Common myeloid progenitor, CD34-positive (primary cell): ENCODE results near the gene NSRP1.

Experiments
- CTCF ChIA-PET: fragments of 350-600 bp; sonication (Branson Sonifier 250); formaldehyde crosslinking; loops from one replicate; lab custom pipeline; 2021; ENCODE audit warnings: antibody characterized with exemption; lab: Charles Lee
- POLR2A ChIA-PET: fragments of 350-600 bp; sonication (Branson Sonifier 250); formaldehyde crosslinking; loops from one replicate; lab custom pipeline; 2021; ENCODE audit warnings: antibody characterized with exemption; lab: Charles Lee
- DNase-seq, 3 donors: peaks; one replicate each; pipeline versions ENCODE4 v3.0.0 to v3.0.0-alpha.2; 2013
- H3K27ac ChIP-seq, 2 experiments: 1 replicate in 1 of 2; 2 replicates in 1 of 2; pipeline ENCODE4 v1.7.0; 2013; ENCODE audit warnings: inconsistent platforms in 2 of 2, low read length in 2 of 2, mild to moderate bottlenecking in 2 of 2, low read depth in 1 of 2, moderate library complexity in 1 of 2; ENCODE audit not compliant: severe bottlenecking in 2 of 2, insufficient read depth in 1 of 2, poor library complexity in 1 of 2
- H3K27me3 ChIP-seq, 5 experiments: replicated peaks in 2 of 5; 1 replicate in 3 of 5; 2 replicates in 2 of 5; pipeline versions ENCODE4 v1.6.1 to v1.7.0; 2013; ENCODE audit warnings: low read length in 4 of 5, mild to moderate bottlenecking in 2 of 5, moderate library complexity in 2 of 5, inconsistent platforms in 1 of 5; ENCODE audit not compliant: insufficient read depth in 5 of 5, control insufficient read depth in 4 of 5
- H3K36me3 ChIP-seq, 4 experiments: 1 replicate in 2 of 4; 2 replicates in 2 of 4; pipeline versions ENCODE4 v1.6.1 to v1.7.0; 2013; ENCODE audit warnings: low read length in 3 of 4, control low read depth in 1 of 4, mild to moderate bottlenecking in 1 of 4; ENCODE audit not compliant: control insufficient read depth in 4 of 4, insufficient read depth in 4 of 4
- H3K4me1 ChIP-seq, 4 experiments: 1 replicate in 3 of 4; 2 replicates in 1 of 4; pipeline versions ENCODE4 v1.6.1 to v1.7.1; 2013; ENCODE audit warnings: low read length in 3 of 4, mild to moderate bottlenecking in 3 of 4, control low read depth in 1 of 4, inconsistent platforms in 1 of 4, moderate library complexity in 1 of 4; ENCODE audit not compliant: control insufficient read depth in 4 of 4, insufficient read depth in 4 of 4; ENCODE audit errors: control extremely low read depth in 1 of 4
- H3K4me3 ChIP-seq, 7 experiments: 1 replicate in 4 of 7; 2 replicates in 3 of 7; pipeline versions ENCODE4 v1.5.1 to v1.7.0; 2013; ENCODE audit warnings: mild to moderate bottlenecking in 7 of 7, low read length in 6 of 7, moderate library complexity in 6 of 7, inconsistent platforms in 2 of 7, low read depth in 2 of 7, control low read depth in 1 of 7; ENCODE audit not compliant: insufficient read depth in 4 of 7, control insufficient read depth in 1 of 7; ENCODE audit errors: extremely low read depth in 1 of 7
- H3K9me3 ChIP-seq, 5 experiments: 1 replicate in 4 of 5; 2 replicates in 1 of 5; pipeline versions ENCODE4 v1.6.1 to v1.7.1; 2013; ENCODE audit warnings: low read length in 4 of 5, mild to moderate bottlenecking in 2 of 5, inconsistent platforms in 1 of 5, low read depth in 1 of 5, moderate library complexity in 1 of 5; ENCODE audit not compliant: control insufficient read depth in 4 of 5, insufficient read depth in 2 of 5; ENCODE audit errors: control extremely low read depth in 1 of 5
- WGBS: methylation state at CpG from one replicate; pipeline ENCODE4 v1.1.5; 2013; ENCODE audit not compliant: insufficient coverage; 5-methylcytosine and 5-hydroxymethylcytosine counted together

The NSRP1 gene

DNA sequence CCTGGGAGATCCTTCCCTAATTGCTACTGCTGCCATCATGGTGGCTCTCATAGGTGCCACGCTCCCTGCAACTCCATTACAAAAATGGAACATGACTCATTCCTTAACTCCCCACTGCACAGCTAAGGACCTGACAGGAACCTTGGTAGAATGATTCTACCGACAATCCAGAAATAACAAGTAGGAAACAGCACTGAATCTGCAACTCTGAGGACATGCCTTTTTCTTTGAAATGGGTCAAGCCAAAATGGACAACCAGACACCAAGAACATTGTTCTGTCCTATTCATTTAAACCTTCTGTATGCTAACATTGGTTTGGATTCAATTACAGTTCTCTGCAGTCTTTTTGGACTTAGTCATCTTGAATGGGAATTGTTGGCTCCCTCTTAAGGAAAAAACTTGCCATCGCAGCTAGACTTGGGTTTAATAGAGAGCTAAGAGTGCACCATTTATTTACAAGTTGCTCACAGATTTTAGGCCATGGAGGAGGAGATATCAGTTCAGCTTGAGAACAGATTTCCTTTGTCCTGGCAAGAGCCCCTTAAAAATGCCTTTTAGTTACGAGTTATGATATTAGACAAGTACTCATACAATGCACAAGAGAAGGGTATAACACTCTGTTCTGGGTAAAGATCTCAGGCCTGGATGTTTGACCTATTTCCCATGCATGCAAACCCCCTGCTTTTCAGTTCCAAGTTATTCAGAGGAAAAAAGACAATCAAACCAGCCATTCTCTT is 20.9 kb upstream of the NSRP1 start:
- ChIA-PET POLR2A (no interaction called here), CTCF (interaction anchor here (0.5 to 8.1 kb wide), 6 partner anchors 10 to 456 kb away, joined by 3 to 81 read pairs (median 4); no protein-coding TSS in a partner anchor)
- H3K27me3 ChIP-seq, result no peaks in the 10 kb centered on the region

DNA sequence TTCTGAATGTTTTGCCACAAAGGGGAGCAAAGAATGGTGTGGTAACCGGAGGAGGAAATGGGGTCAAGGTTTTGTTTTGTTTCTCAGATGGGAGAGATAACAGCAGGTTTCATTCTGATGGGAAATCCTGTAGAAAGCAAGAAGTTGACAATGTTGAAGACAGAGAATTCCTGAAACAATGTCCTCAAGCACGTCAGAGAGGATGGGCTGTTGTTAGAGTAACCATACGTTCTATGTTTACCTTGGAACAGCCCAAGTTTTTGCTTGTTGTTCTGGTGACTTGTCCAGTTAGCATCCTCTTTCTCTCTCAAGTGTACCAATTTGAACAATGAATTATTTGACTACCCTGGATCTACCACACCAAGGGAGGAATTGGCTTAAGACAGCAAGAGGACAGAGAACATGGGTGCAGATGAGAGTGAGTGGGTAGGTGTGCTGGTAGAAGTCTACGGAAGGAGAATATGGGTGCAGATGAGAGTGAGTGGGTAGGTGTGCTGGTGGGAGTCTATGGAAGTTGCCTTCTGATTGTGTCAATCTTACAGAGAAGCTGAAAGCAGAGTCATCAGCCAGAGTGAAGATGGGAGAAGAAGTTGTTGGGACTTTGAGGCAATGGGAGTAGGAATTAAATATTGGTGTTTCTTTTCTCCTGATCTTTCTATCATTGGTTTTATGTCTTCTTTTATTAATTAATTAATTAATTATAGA is 14.8 kb upstream of the NSRP1 start:
- H3K27ac ChIP-seq, result no peak overlapping the region
- DNase-seq, result no peak
- H3K4me1 ChIP-seq, result peaks cover 0 to 7% (median 3%) of the 10 kb centered on the region in 4 experiments
- ChIA-PET CTCF (interaction anchor here (0.5 to 8.6 kb wide), 3 partner anchors 8 to 311 kb away, joined by 3 to 81 read pairs (median 18); no protein-coding TSS in a partner anchor), POLR2A (no interaction called here)
- H3K36me3 ChIP-seq, result no peaks in the 10 kb centered on the region
- WGBS, result 76% methylated on average over 4 of the region's 4 CpGs
- H3K9me3 ChIP-seq, result no peaks in the 10 kb centered on the region
- no peak overlapping the region for H3K4me3 ChIP-seq
- H3K27me3 ChIP-seq, result no peaks in the 10 kb centered on the region

More for the DNA sequence above, 20.9 kb upstream of the NSRP1 start:
- Histone ChIP-seq H3K4me1 (peaks cover 0 to 4% (median under 1%) of the 10 kb centered on the region in 4 experiments), H3K36me3 (no peaks in the 10 kb centered on the region), H3K27ac (no peak overlapping the region), H3K9me3 (no peaks in the 10 kb centered on the region), H3K4me3 (no peak overlapping the region)
- peak; percentile 52 to 74 (median 67) for DNase-seq
- 100% methylated on average over 2 of the region's 4 CpGs for WGBS

DNA sequence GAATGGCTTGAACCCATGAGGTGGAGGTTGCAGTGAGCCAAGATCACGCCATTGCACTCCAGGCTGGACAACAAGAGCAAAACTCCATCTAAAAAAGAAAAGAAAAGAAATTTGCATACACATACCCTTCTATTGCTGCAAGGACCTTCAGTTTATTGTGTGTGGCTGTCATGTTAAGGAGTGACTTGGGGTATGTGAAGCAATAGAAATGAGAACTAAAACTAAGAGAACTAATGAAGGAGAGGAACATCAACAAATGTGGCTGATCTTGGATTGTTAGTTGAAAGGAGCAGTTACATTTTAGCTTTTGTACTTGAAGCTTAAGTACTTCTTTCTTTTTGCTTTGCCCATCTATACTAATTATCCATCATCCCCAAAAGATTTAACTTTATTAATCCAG is 12.7 kb upstream of the NSRP1 start:
- no CpG with 5 or more reads among the region's 1 CpG for WGBS

DNA sequence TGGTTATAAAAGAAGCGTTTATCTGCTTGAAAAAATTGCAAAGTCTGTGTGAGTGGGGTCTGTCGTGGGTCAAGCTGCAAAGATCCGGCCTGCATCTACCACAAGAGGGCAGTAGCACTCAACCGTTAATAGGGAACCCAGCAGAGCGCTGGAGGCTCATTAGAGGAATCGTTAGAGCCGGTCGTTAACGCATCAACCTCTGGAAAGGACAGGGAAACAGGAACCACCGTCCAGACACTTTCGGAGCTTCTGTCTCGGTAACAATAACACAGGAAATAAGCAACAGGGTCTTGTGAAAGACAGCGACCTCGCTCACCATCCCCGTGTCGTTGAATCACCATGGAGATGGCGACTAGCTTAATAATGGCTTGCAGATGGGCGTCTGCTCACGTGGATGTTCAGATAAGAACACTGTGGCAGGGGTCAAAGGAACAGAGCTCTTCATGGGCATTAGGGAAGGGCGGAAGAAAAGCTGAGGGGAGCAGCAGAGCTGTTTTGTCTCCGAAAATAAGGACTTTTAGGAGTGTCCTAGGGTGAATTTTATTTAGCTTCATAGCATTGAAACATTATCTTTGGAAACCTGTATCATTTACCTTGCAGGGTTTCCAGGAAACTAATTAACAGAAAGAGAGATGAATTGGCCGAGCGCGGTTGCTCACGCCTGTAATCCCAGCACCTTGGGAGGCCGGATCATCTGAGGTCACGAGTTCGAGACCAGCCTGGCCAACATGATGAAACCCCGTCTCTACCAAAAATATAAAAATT is 11.9 kb upstream of the NSRP1 start:
- CTCF ChIA-PET, result interaction anchor here (0.6 to 8.6 kb wide), 25 partner anchors 8 to 263 kb away, joined by 3 to 81 read pairs (median 4); partner anchors contain the start of gene BLMH

More for the DNA sequence above, 12.7 kb upstream of the NSRP1 start:
- H3K9me3 ChIP-seq, result no peaks in the 10 kb centered on the region
- no peak overlapping the region for H3K4me3 ChIP-seq
- H3K4me1 ChIP-seq, result peaks cover 0 to 7% (median 3%) of the 10 kb centered on the region in 4 experiments
- CTCF ChIA-PET, result interaction anchor here (0.6 to 8.6 kb wide), 10 partner anchors 9 to 232 kb away, joined by 3 to 81 read pairs (median 10); no protein-coding TSS in a partner anchor
- POLR2A ChIA-PET, result interaction anchor here (2.4 kb wide), 1 partner anchor 13 kb away, joined by 7 read pairs; the partner anchor contains the start of gene NSRP1
- H3K27ac ChIP-seq, result no peak overlapping the region
- H3K36me3 ChIP-seq, result no peaks in the 10 kb centered on the region
- no peak for DNase-seq
- no peaks in the 10 kb centered on the region for H3K27me3 ChIP-seq

DNA sequence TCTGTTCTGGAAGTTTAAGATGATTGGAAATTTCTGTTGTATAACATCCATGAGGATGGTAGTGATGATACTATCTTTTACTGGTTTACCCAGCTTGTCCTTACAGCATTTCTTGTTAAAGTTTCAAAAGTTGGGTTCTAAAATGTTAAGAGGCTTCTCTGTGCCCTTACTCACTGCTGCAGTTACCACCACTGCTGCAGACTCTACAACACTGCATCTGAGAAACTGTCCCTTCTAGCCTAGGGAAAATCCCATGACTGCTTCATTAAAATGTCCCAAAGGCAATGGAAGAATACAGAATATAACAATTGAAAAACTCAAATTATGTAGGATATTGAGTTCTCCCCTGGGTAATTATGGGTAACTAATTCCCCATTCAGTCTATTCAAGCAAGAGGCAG is 3.8 kb upstream of the NSRP1 start:
- H3K36me3 ChIP-seq, result no peaks in the 10 kb centered on the region
- ChIA-PET POLR2A (no interaction called here), CTCF (interaction anchor here (1.1 to 3.1 kb wide), 3 partner anchors 10 to 14 kb away, joined by 3 to 18 read pairs (median 16); no protein-coding TSS in a partner anchor)
- DNase-seq, result no peak
- no peaks in the 10 kb centered on the region for H3K27me3 ChIP-seq
- peaks cover 2 to 14% (median 9%) of the 10 kb centered on the region in 4 experiments for H3K4me1 ChIP-seq
- H3K4me3 ChIP-seq, result no peak overlapping the region
- no peaks in the 10 kb centered on the region for H3K9me3 ChIP-seq
- H3K27ac ChIP-seq, result no peak overlapping the region

More for the DNA sequence above, 11.9 kb upstream of the NSRP1 start:
- Histone ChIP-seq H3K36me3 (no peaks in the 10 kb centered on the region), H3K4me3 (peak overlapping the region; percentile 20 to 87 (median 61)), H3K4me1 (peaks cover 0 to 7% (median 3%) of the 10 kb centered on the region in 4 experiments), H3K27me3 (no peaks in the 10 kb centered on the region), H3K27ac (peak overlapping the region in 1 of 2 experiments; percentile 41), H3K9me3 (no peaks in the 10 kb centered on the region)
- POLR2A ChIA-PET, result interaction anchor here (0.6 to 2.4 kb wide), 3 partner anchors 13 to 1380 kb away, joined by 3 to 7 read pairs (median 5); partner anchors contain the start of gene NSRP1
- peak; percentile 87 to 94 (median 94) for DNase-seq
- 18% methylated on average over 25 of the region's 29 CpGs for WGBS

DNA sequence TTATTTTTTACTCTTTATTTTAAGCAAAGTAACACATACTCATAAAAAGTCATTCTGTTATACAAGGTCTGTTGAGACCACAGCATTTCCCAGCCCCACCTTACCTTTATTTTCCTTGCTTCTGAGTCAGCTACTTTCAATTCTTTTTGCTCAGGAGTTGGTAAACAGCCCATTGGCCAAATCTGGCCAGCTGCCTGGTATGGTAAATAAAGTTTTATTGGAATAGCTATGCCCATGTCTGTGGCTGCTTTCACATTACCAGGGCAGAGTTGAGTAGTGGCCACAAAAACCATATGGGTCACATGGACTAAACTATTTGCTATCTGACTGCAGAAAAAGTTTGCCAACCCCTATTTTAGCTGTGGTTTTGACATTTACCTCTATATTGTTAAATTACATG is 3.4 kb upstream of the NSRP1 start:
- peak in 2 of 3 donors; percentile 51 to 60 for DNase-seq
- Histone ChIP-seq H3K36me3 (no peaks in the 10 kb centered on the region), H3K27ac (no peak overlapping the region), H3K27me3 (no peaks in the 10 kb centered on the region), H3K9me3 (no peaks in the 10 kb centered on the region), H3K4me3 (no peak overlapping the region), H3K4me1 (peaks cover 5 to 18% (median 11%) of the 10 kb centered on the region in 4 experiments)
- CTCF ChIA-PET, result interaction anchor here (1.9 to 3.1 kb wide), 3 partner anchors 10 to 19 kb away, joined by 9 to 18 read pairs (median 16); no protein-coding TSS in a partner anchor
- POLR2A ChIA-PET, result no interaction called here
